Measurements from ENCODE around the gene CENPN. TPM values are rescaled to one million over a fixed set of nuclear protein-coding genes. Genes with fewer than 3 reads are reported as not detected.

CENPN gene
- total and polyA plus RNA-seq, 2 of the 13 experiments (the other 11 are each of a cell fraction or from before 2014, with no cell fraction given): 29.7 to 129 TPM

DNA sequence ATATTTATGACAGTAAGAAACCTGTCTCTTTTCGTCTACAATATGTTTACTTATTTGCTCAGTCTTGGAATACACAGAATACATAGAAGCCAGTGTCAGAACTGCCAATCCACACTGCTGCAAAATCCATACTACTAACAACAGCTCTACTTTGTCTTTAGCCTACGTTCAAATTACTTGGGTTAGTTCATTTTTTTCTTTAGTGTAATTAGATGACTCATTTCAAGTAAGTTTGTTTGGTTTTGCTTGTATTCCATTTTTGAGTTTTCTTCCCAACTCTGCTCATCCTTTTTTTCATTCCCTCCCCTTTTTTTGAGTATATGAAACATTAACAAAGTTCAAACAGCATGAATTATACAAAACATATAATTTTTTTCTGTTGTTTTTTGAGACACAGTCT is 17.2 kb upstream of the CENPN start:
- DNase-seq (ENCODE audit: low spot score) (no peak), ATAC-seq (no peak), FAIRE-seq (no peak)
- Histone ChIP-seq H3K36me3 (replicated peaks in 1 of 2; ENCODE audit: control insufficient read depth in 1 of 2, insufficient read depth in 2 of 2, low read length in 2 of 2) (no peaks in the 10 kb centered on the region; a peak in 2 of 5 replicates), H3K4me3 (replicated peaks in 1 of 3; ENCODE audit: insufficient read depth in 1 of 3, low read depth in 2 of 3, low read length in 3 of 3) (no peak overlapping the region), H3K27me3 (ENCODE audit: control insufficient read depth in 1 of 2, insufficient read depth in 2 of 2, low read length in 2 of 2) (no peaks in the 10 kb centered on the region), H3K9me3 (ENCODE audit: low read length) (no peaks in the 10 kb centered on the region), H3K9ac (ENCODE audit: insufficient read depth, low read depth, low read length) (no peak overlapping the region), H3K4me1 (ENCODE audit: insufficient read depth, low read length) (peaks cover 73% of the 10 kb centered on the region), H4K20me1 (ENCODE audit: insufficient read depth, low read length) (no peaks in the 10 kb centered on the region), H3K79me2 (ENCODE audit: insufficient read depth, low read length) (peaks cover 86% of the 10 kb centered on the region), H3K4me2 (ENCODE audit: low read depth, low read length) (no peak overlapping the region), H2AFZ (ENCODE audit: low read length) (no peak overlapping the region), H3K27ac (ENCODE audit: extremely low read length, insufficient read depth, low read length) (no peak overlapping the region)
- POLR2A ChIA-PET: no interaction called here
- no TSS peak for BruUV-seq (replicated peaks)
- intact Hi-C loops (cut with micrococcal nuclease; ENCODE audit: unreplicated experiment) (no loop called here), in situ Hi-C loops (cut with HindIII; ENCODE audit: extremely low pct_ligation_motif_present, low pct_unique_long_range_greater_than_20kb) (no loop called here)
- no peak for TF ChIP-seq ZFP90 (CRISPR knock-in tag; IDR thresholded peaks at IDR 0.05; ENCODE audit: borderline replicate concordance)
- no peak for TF ChIP-seq SOX5 (CRISPR knock-in tag; IDR thresholded peaks at IDR 0.05; ENCODE audit: borderline replicate concordance)
- TF ChIP-seq ZNF607 (CRISPR knock-in tag; IDR thresholded peaks at IDR 0.05; ENCODE audit: borderline replicate concordance): no peak
- TF ChIP-seq SCMH1 (CRISPR knock-in tag; IDR thresholded peaks at IDR 0.05; ENCODE audit: borderline replicate concordance): no peak
- TF ChIP-seq, protein P1, sequence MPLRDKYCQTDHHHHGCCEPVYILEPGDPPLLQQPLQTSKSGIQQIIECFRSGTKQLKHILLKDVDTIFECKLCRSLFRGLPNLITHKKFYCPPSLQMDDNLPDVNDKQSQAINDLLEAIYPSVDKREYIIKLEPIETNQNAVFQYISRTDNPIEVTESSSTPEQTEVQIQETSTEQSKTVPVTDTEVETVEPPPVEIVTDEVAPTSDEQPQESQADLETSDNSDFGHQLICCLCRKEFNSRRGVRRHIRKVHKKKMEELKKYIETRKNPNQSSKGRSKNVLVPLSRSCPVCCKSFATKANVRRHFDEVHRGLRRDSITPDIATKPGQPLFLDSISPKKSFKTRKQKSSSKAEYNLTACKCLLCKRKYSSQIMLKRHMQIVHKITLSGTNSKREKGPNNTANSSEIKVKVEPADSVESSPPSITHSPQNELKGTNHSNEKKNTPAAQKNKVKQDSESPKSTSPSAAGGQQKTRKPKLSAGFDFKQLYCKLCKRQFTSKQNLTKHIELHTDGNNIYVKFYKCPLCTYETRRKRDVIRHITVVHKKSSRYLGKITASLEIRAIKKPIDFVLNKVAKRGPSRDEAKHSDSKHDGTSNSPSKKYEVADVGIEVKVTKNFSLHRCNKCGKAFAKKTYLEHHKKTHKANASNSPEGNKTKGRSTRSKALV (CRISPR knock-in tag; IDR thresholded peaks at IDR 0.05): no peak
- no peak for TF ChIP-seq ZSCAN12 (CRISPR knock-in tag; IDR thresholded peaks at IDR 0.05)
- TF ChIP-seq KLF9 (CRISPR knock-in tag; IDR thresholded peaks at IDR 0.05; ENCODE audit: low read depth): no peak
- TF ChIP-seq YY1 (IDR thresholded peaks at IDR 0.05; ENCODE audit: insufficient read depth, insufficient replicate concordance, low read depth, low read length): no peak
- no peak for TF ChIP-seq ZNF709 (CRISPR knock-in tag; IDR thresholded peaks at IDR 0.05)
- TF ChIP-seq ARNT (IDR thresholded peaks at IDR 0.05): no peak
- CTCF ChIA-PET (ENCODE audit: low intra/inter-chr PET ratio, low total read pairs): no interaction called here
- WGBS (ENCODE audit: low lambda C conversion rate): 40% methylated on average over 2 of the region's 2 CpGs

Data from HepG2 (cell line).